Measurements from ENCODE around the gene KRT81. TPM values are rescaled to one million over a fixed set of nuclear protein-coding genes. Genes with fewer than 3 reads are reported as not detected.

Gene KRT81
- not detected for polyA plus RNA-seq (ENCODE audit: insufficient read length in 3 of 3)

DNA sequence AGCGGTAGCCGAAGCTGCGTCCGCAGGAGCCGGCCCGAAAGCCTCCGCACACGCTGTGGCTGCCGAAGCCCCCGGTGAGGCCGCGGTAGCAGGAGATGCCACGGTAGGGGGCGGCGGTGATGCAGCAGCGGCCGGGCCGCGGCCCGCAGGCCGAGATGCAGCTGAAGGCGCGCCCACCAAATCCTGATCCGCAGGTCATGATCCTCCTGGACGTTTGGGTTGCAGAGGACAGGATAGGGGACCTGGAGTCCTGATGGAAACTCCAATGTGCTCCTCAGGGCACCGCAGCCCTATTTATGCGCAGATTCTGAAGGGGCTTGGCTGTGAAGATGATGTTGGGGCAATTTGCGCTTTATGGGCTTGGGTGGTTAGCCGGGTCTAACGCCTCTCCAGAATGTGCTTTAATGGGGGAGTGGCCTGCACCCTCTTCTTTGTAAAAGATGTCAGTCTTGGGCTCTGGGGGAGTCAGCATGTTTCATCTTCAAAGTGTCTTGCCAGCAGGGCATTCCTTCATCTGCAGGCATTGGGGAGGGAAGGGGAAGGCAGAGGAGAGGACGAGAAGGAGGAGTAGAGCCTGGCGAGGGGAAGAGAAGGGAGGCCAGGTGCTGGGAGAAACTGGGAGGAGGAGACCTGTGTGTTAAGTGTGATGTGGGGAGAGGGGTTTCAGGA is at the start of gene KRT81:
Gene KRT81, minus strand, starts transcription at position 268 of the 669 bp plus-strand sequence. Its CDS starts 69 bp downstream, at position 199.
- DNase-seq (ENCODE audit: low read depth in 3 of 3, low spot score in 2 of 3): no peak

GRCh38 chr12:52338241-52338960 is 47.1 kb upstream of the KRT81 start:
- DNase-seq (ENCODE audit: low read depth in 3 of 3, low spot score in 2 of 3): no peak

DNA sequence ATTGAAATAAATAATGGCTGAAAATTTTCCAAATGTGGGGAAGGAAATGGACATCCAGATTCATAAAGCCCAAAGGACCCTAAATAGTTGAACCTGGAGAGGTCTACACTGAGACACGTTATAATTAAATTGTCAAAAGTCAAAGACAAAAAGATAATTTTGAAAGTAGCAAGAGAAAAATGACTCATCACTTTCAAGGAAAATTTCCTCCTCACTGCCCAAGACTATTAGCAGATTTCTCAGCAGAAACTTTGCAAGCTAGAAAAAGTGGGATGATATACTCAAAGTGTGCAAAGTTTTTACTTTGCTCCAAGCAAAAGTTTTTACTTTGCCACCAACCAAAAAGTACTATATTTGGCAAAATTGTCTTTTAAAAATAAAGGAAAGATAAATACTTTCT is 45.7 kb upstream of the KRT81 start:
- DNase-seq (ENCODE audit: low read depth in 3 of 3, low spot score in 2 of 3): no peak

DNA sequence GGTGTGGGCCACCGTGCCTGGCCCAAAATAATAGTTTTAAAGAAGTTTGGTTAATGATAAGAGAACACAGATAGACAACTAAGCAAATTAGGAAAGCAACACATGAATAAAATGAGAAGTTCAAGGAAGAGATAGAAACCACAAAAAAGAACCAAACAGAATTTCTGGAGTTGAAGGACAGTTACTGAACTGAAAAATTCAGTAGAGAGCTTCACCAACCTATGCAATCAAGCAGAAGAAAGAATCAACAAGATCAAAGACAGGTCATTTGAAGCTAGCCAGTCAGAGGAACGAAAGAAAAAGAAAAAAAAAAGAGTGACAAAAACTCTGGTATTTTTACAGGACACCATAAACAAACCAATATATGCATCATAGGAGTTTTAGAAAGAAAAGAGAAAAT is 45.3 kb upstream of the KRT81 start:
- DNase-seq (ENCODE audit: low read depth in 3 of 3, low spot score in 2 of 3): no peak

DNA sequence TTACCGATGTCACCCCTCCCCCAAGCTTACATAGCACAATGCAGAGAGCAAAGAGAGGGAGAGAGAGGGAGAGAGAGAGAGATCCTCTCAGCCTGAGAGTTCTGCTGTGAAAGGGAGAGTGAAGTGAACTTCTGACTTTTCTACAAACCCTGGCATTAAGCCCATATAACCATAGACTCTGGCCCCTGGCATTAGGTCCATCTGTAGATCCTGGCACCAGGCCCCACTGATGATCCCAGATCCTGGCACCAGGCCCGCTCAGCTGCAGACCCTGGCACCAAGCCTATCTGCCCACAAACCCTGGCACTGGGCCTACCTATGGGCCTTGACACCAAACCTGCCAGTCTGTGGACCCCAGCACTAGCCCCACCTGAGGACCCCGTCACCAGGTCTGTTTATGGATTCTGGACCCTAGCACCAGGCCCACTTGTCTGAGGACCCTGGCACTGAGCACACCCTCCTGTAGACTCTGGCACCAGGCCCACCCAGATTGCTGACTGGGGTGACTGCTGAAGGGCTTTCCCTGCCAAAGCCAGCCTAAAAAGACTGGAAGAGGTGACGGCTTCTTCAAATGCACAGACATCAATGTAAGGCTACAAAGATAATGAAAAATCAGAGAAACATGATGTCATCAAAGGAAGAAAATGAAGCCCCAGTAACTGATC is 44.4 kb upstream of the KRT81 start:
- no peak for DNase-seq (ENCODE audit: low read depth in 3 of 3, low spot score in 2 of 3)

- DNase-seq (ENCODE audit: low read depth in 3 of 3, low spot score in 2 of 3): no peak
Observed at GRCh38 chr12:52334185-52334584, 42.9 kb upstream of the KRT81 start.

- DNase-seq (ENCODE audit: low read depth in 3 of 3, low spot score in 2 of 3): no peak
Observed at GRCh38 chr12:52333321-52333720, 42.0 kb upstream of the KRT81 start.

DNA sequence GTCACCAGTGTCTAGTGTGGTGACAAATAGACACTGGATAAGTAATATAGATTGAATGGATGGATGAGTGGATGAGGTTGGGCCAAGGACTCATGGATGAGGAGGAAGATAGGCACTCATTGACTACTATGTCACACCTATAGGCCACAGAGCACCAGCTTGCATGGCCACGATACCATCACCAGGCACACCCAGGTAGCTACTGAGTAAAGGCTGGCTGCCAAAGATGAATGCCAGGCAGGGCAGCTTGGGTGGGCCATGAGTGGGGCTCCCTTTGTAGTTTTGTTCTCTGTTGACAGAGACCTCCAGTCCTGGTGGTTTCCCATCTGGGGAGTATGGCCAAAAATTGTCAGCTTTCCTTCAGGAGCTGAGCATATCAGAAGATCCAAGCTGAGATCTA is 41.0 kb upstream of the KRT81 start:
- no peak for DNase-seq (ENCODE audit: low read depth in 3 of 3, low spot score in 2 of 3)

DNA sequence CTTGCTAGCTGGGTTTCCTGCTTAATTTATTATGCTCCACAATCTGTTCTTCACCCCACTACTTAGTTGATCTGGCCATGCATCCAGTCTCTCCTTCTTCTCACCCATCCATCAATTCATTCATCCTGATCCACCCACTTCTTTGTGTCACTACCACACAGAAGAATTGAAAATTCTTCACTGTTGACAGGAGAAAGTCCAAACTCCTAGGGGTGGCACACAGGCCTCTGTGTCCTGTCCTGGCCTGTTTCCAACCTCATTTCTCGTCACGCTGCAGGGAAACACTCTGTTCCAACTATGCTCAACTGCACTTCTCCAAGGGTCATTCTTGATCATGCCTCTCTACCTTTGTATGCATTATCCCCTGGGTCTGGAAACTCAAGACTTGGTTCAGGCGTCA is 40.5 kb upstream of the KRT81 start:
- no peak for DNase-seq (ENCODE audit: low read depth in 3 of 3, low spot score in 2 of 3)

DNA sequence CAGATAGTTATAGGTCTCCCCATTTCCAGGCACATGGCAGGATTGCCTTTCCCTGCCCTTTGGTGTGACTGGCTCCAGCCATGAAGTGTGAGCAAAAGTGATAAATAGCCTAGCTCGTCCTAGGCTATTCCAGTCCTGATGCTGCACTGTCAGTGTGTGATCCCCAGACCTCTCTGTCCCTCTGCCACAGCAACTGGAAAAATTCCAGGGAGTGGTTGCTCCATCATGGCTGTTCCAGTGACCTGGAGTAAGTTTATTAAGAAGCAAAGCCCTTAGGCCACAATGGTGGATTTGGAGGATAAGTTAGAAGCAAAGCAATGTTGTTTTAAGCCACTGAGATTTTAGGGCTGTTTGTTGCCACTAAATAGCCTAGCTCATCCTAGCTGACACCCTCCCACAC is 39.7 kb upstream of the KRT81 start:
- DNase-seq (ENCODE audit: low read depth in 3 of 3, low spot score in 2 of 3): no peak

DNA sequence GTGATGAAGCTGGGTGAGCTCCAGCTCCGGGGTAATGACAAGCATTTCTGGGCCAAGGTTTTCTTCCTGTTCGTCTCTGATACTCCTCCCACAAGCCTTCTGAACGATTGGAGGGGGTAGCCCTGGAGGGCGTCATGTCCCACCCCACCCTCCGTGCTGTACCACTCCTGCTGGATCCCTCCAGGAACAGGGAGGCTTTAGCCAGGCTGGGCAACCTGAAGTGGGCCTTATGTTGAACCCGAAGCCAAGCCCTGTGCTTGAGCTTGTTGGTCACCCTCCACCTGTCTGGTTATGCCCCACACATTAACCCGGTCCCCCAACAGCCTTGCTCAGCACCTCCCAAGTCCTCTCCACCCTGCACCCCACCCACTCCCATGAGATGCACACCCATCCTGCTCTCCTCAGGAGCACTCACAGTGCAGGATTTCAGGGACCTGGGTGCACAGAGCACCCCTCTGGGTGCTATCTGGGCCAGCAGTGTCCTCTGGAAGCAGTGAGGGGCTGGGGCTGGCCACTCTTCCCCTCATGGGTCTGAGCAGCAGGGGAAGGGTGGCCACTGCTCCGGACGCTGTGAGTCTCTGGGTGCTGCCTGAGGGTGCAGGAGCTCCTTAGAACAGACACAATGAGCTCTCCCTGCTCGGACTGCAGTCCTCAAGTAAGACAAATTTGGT is 36.6 kb upstream of the KRT81 start:
- no peak for DNase-seq (ENCODE audit: low read depth in 3 of 3, low spot score in 2 of 3)

GRCh38 chr12:52327052-52327829 is 35.9 kb upstream of the KRT81 start:
- peak; percentile 27 to 56 (median 51) for DNase-seq (ENCODE audit: low read depth in 3 of 3, low spot score in 2 of 3)

GRCh38 chr12:52324153-52324444 is 32.8 kb upstream of the KRT81 start:
- no peak for DNase-seq (ENCODE audit: low read depth in 3 of 3, low spot score in 2 of 3)

- no peak for DNase-seq (ENCODE audit: low read depth in 3 of 3, low spot score in 2 of 3)
Observed at GRCh38 chr12:52323416-52324152, 32.2 kb upstream of the KRT81 start.

GRCh38 chr12:52323001-52323400 is 31.7 kb upstream of the KRT81 start:
- DNase-seq (ENCODE audit: low read depth in 3 of 3, low spot score in 2 of 3): no peak

GRCh38 chr12:52322069-52322468 is 30.7 kb upstream of the KRT81 start:
- no peak for DNase-seq (ENCODE audit: low read depth in 3 of 3, low spot score in 2 of 3)

DNA sequence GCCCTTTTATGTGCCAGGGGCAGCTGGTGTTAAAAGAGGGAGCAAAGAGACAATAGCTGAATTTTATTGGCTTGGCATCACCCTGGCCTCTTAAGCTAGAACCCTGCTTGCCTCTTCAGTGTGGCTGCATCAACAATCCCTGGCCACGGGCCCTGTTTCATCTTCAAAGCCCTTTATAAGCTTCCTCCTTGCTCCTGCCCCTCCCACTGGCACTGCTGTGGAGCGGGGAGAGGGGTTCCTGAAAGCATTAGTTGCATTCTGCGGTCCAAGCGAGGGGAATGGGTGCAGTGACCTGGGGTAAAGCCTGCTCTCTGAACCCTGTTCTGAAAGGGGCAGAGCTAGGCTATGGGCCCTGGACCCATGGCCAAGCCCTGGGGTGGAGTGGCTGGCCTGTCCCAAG is 30.1 kb upstream of the KRT81 start:
- no peak for DNase-seq (ENCODE audit: low read depth in 3 of 3, low spot score in 2 of 3)

- no peak for DNase-seq (ENCODE audit: low read depth in 3 of 3, low spot score in 2 of 3)
Observed at GRCh38 chr12:52320784-52321400, 29.6 kb upstream of the KRT81 start, which contains the start of gene KRT83. KRT83 (minus strand) TSS chr12:52321398; CDS start chr12:52321335, 63 bp downstream.

GRCh38 chr12:52319097-52319496 is 27.8 kb upstream of the KRT81 start:
- no peak for DNase-seq (ENCODE audit: low read depth in 3 of 3, low spot score in 2 of 3)

All from right renal cortex interstitium (tissue), 3 donors.